Activated CD8-positive, alpha-beta memory T cell treated with anti-CD3 and anti-CD28 coated beads, Interleukin-2, amount 10 ng/mL, durations not matched to agents 7 days and 5 days (primary cell): ENCODE measurements around the gene CELSR1. TPM values are rescaled to one million over a fixed set of nuclear protein-coding genes. Genes with fewer than 3 reads are reported as not detected.

Source experiments
- ATAC-seq: fragments of 150-1000 bp; cut with Tn5 transposase; one replicate; pipeline ENCODE4 v1.10.0; 2021; ENCODE audit warnings: moderate library complexity
- CTCF ChIA-PET: fragments of 350-600 bp; sonication (Branson Sonifier 250); formaldehyde crosslinking; loops from one replicate; lab custom pipeline; 2021; ENCODE audit warnings: antibody characterized with exemption; lab: Charles Lee
- DNase-seq: peaks from one replicate; pipeline ENCODE4 v3.0.0-alpha.2; 2020
- H3K27ac Mint-ChIP-seq: one replicate; pipeline ENCODE4 v1.8.0; 2021; ENCODE audit warnings: mild to moderate bottlenecking, mixed read lengths
- H3K27me3 Mint-ChIP-seq: one replicate; pipeline ENCODE4 v1.8.0; 2021; ENCODE audit warnings: mixed read lengths
- H3K36me3 Mint-ChIP-seq: one replicate; pipeline ENCODE4 v1.8.0; 2021; ENCODE audit warnings: mild to moderate bottlenecking, mixed read lengths
- H3K4me1 Mint-ChIP-seq: one replicate; pipeline ENCODE4 v1.8.0; 2021; ENCODE audit warnings: mixed read lengths
- H3K4me3 Mint-ChIP-seq: one replicate; pipeline ENCODE4 v1.8.0; 2021; ENCODE audit warnings: mild to moderate bottlenecking, moderate library complexity, mixed read lengths
- H3K9me3 Mint-ChIP-seq: one replicate; pipeline ENCODE4 v1.8.0; 2022; ENCODE audit warnings: low read depth, mixed read lengths
- total RNA-seq, 2 experiments: library from RNA; stranded (reverse); gene quantifications; one replicate each; pipeline ENCODE4 v1.2.3, GENCODE V29; 2021

Gene CELSR1
- total RNA-seq, 2 experiments from 2014 or later: 0.06 to 0.12 TPM

- Mint-ChIP-seq H3K9me3 (no peaks in the 10 kb centered on the region), H3K4me3 (no peak overlapping the region), H3K36me3 (no peaks in the 10 kb centered on the region), H3K27me3 (peaks cover 2% of the 10 kb centered on the region), H3K27ac (no peak overlapping the region), H3K4me1 (peaks cover 43% of the 10 kb centered on the region)
- CTCF ChIA-PET: interaction anchor here (0.6 kb wide), 1 partner anchor 17 kb away, joined by 3 read pairs; no protein-coding TSS in a partner anchor
- DNase-seq (no peak), ATAC-seq (no peak)
Measured at GRCh38 chr22:46579751-46580449, 42.5 kb upstream of the CELSR1 start.

- H3K36me3 Mint-ChIP-seq: no peaks in the 10 kb centered on the region
- H3K4me3 Mint-ChIP-seq: peak overlapping the region; percentile 83
- H3K9me3 Mint-ChIP-seq: no peaks in the 10 kb centered on the region
- H3K27ac Mint-ChIP-seq: peak overlapping the region; percentile 15
- CTCF ChIA-PET: no interaction called here
- peaks cover 2% of the 10 kb centered on the region for H3K27me3 Mint-ChIP-seq
- ATAC-seq (no peak), DNase-seq (no peak)
- H3K4me1 Mint-ChIP-seq: peaks cover 43% of the 10 kb centered on the region
Measured at GRCh38 chr22:46578824-46579561, 41.6 kb upstream of the CELSR1 start.

- Mint-ChIP-seq H3K4me3 (peak overlapping the region; percentile 83), H3K9me3 (no peaks in the 10 kb centered on the region), H3K36me3 (no peaks in the 10 kb centered on the region), H3K27ac (no peak overlapping the region), H3K27me3 (peaks cover 2% of the 10 kb centered on the region), H3K4me1 (peaks cover 43% of the 10 kb centered on the region)
- ATAC-seq (no peak), DNase-seq (no peak)
- CTCF ChIA-PET: interaction anchor here (1.4 kb wide), 1 partner anchor 9 kb away, joined by 3 read pairs; no protein-coding TSS in a partner anchor
Measured at GRCh38 chr22:46578251-46578823, 40.9 kb upstream of the CELSR1 start.

- CTCF ChIA-PET: interaction anchor here (1.4 to 2.3 kb wide), 2 partner anchors 10 to 14 kb away, joined by 3 to 12 read pairs; no protein-coding TSS in a partner anchor
- H3K36me3 Mint-ChIP-seq: no peaks in the 10 kb centered on the region
- H3K4me3 Mint-ChIP-seq: peak overlapping the region; percentile 83
- DNase-seq (no peak), ATAC-seq (no peak)
- peaks cover 2% of the 10 kb centered on the region for H3K27me3 Mint-ChIP-seq
- H3K9me3 Mint-ChIP-seq: no peaks in the 10 kb centered on the region
- H3K27ac Mint-ChIP-seq: peak overlapping the region; percentile 52
- peaks cover 40% of the 10 kb centered on the region for H3K4me1 Mint-ChIP-seq
Measured at GRCh38 chr22:46577368-46578249, 40.2 kb upstream of the CELSR1 start.

GRCh38 chr22:46576556-46577367, 39.3 kb upstream of the CELSR1 start:
- ATAC-seq (peak; percentile 81), DNase-seq (no peak)
- peaks cover 2% of the 10 kb centered on the region for H3K27me3 Mint-ChIP-seq
- H3K4me1 Mint-ChIP-seq: peaks cover 34% of the 10 kb centered on the region
- peak overlapping the region; percentile 64 for H3K4me3 Mint-ChIP-seq
- peak overlapping the region; percentile 27 for H3K27ac Mint-ChIP-seq
- peaks cover 4% of the 10 kb centered on the region for H3K36me3 Mint-ChIP-seq
- H3K9me3 Mint-ChIP-seq: peaks cover 4% of the 10 kb centered on the region
- CTCF ChIA-PET: interaction anchor here (1.0 to 2.3 kb wide), 3 partner anchors 10 to 38 kb away, joined by 3 to 12 read pairs (median 3); no protein-coding TSS in a partner anchor

- DNase-seq (no peak), ATAC-seq (no peak)
- Mint-ChIP-seq H3K4me3 (peak overlapping the region; percentile 64), H3K4me1 (peaks cover 29% of the 10 kb centered on the region), H3K9me3 (peaks cover 4% of the 10 kb centered on the region), H3K36me3 (peaks cover 5% of the 10 kb centered on the region), H3K27ac (peak overlapping the region; percentile 57), H3K27me3 (peaks cover 2% of the 10 kb centered on the region)
- CTCF ChIA-PET: interaction anchor here (1.0 to 2.3 kb wide), 2 partner anchors 13 to 38 kb away, joined by 3 to 12 read pairs; no protein-coding TSS in a partner anchor
Measured at GRCh38 chr22:46575911-46576555, 38.6 kb upstream of the CELSR1 start.

- no peak for ATAC-seq
- CTCF ChIA-PET: interaction anchor here (1.0 to 2.3 kb wide), 2 partner anchors 12 to 39 kb away, joined by 3 to 12 read pairs; no protein-coding TSS in a partner anchor
- peaks cover 5% of the 10 kb centered on the region for H3K36me3 Mint-ChIP-seq
- H3K27ac Mint-ChIP-seq: peak overlapping the region; percentile 31
- H3K4me1 Mint-ChIP-seq: peaks cover 27% of the 10 kb centered on the region
- H3K4me3 Mint-ChIP-seq: peak overlapping the region; percentile 64
- DNase-seq: no peak
- H3K27me3 Mint-ChIP-seq: peaks cover 2% of the 10 kb centered on the region
- H3K9me3 Mint-ChIP-seq: peaks cover 4% of the 10 kb centered on the region
Measured at GRCh38 chr22:46574993-46575910, 37.8 kb upstream of the CELSR1 start.

- ATAC-seq: no peak
- H3K27ac Mint-ChIP-seq: no peak overlapping the region
- CTCF ChIA-PET: no interaction called here
Measured at GRCh38 chr22:46574438-46574992, 37.1 kb upstream of the CELSR1 start.

GRCh38 chr22:46573781-46574437, 36.5 kb upstream of the CELSR1 start:
- H3K27me3 Mint-ChIP-seq: peaks cover 2% of the 10 kb centered on the region
- H3K4me1 Mint-ChIP-seq: peaks cover 24% of the 10 kb centered on the region
- no peak overlapping the region for H3K27ac Mint-ChIP-seq
- ATAC-seq: no peak
- H3K4me3 Mint-ChIP-seq: no peak overlapping the region
- H3K9me3 Mint-ChIP-seq: peaks cover 4% of the 10 kb centered on the region
- DNase-seq: no peak
- CTCF ChIA-PET: no interaction called here
- peaks cover 5% of the 10 kb centered on the region for H3K36me3 Mint-ChIP-seq

More at GRCh38 chr22:46574438-46574992, 37.1 kb upstream of the CELSR1 start:
- no peak for DNase-seq
- H3K4me3 Mint-ChIP-seq: no peak overlapping the region
- peaks cover 5% of the 10 kb centered on the region for H3K36me3 Mint-ChIP-seq
- peaks cover 27% of the 10 kb centered on the region for H3K4me1 Mint-ChIP-seq
- peaks cover 4% of the 10 kb centered on the region for H3K9me3 Mint-ChIP-seq
- H3K27me3 Mint-ChIP-seq: peaks cover 2% of the 10 kb centered on the region
